Breast epithelium (tissue), 4 donors: ENCODE measurements around the gene DSCAML1. TPM values are rescaled to one million over a fixed set of nuclear protein-coding genes. Genes with fewer than 3 reads are reported as not detected.
A peak's percentile ranks its signal among the peaks of the same experiment; 100 is the strongest.

Experiments
- DNase-seq, 2 donors: peaks; one replicate each; pipeline ENCODE4 v3.0.0-alpha.2; 2019; ENCODE audit warnings: low spot score in 2 of 2
- H3K27ac ChIP-seq, 2 donors: fragments of 200-600 bp; sonication (generic) in 1 of 2; one replicate each; pipeline ENCODE4 v1.5.1; 2016 to 2019; ENCODE audit warnings: mild to moderate bottlenecking in 1 of 2
- H3K27me3 ChIP-seq, 2 donors: fragments of 200-600 bp; sonication (generic) in 1 of 2; one replicate each; pipeline versions ENCODE4 v1.5.1 to v1.6.0; 2017 to 2019; ENCODE audit warnings: control low read depth in 1 of 2, mild to moderate bottlenecking in 1 of 2
- H3K36me3 ChIP-seq: fragments of 200-600 bp; one replicate; pipeline ENCODE4 v1.5.1; 2019
- H3K4me1 ChIP-seq, 2 donors: fragments of 200-600 bp; sonication (generic); one replicate each; pipeline ENCODE4 v1.5.1; 2016 to 2019; ENCODE audit warnings: control low read depth in 1 of 2
- H3K4me3 ChIP-seq, 3 donors: fragments of 200-600 bp; sonication (generic); 1 replicate in 2 of 3; 2 replicates in 1 of 3; pipeline ENCODE4 v1.5.1; 2016 to 2019; ENCODE audit warnings: mild to moderate bottlenecking in 3 of 3, moderate library complexity in 2 of 3
- H3K9me3 ChIP-seq, 2 donors: fragments of 200-600 bp; sonication (generic) in 1 of 2; one replicate each; pipeline ENCODE4 v1.5.1; 2016 to 2019; ENCODE audit warnings: control low read depth in 1 of 2
- POLR2A ChIP-seq: fragments of 450-650 bp; IDR thresholded peaks from one replicate; pipeline ENCODE4 v1.6.1; 2016; ENCODE audit warnings: antibody characterized with exemption, mild to moderate bottlenecking, moderate library complexity
- POLR2AphosphoS5 ChIP-seq, 3 donors: sonication (generic); formaldehyde crosslinking; IDR thresholded peaks; one replicate each; pipeline ENCODE4 v1.6.1; 2017; ENCODE audit warnings: antibody characterized with exemption in 3 of 3
- intact Hi-C: fragments of 100-400 bp; cut with DNase I; formaldehyde crosslinking; loops from one replicate; pipeline ENCODE4 v1.15.1; 2023; ENCODE audit warnings: low total_unique reads
- total RNA-seq, 3 donors: library from RNA; depleted of rRNA; stranded (reverse); fragments of >200 nt; gene quantifications; one replicate each; pipeline ENCODE4 v1.1.0, GENCODE V29; 2016
- TF ChIP-seq, protein P1 (sequence below), 3 donors: fragments of 450-650 bp; IDR thresholded peaks; one replicate each; pipeline ENCODE4 v1.5.1; 2016 to 2017; ENCODE audit warnings: antibody characterized with exemption in 3 of 3, mild to moderate bottlenecking in 3 of 3, moderate library complexity in 3 of 3

DSCAML1 gene
- total RNA-seq, 3 donors from 2014 or later = 0.33 to 1.8 (median 0.64) TPM

DNA sequence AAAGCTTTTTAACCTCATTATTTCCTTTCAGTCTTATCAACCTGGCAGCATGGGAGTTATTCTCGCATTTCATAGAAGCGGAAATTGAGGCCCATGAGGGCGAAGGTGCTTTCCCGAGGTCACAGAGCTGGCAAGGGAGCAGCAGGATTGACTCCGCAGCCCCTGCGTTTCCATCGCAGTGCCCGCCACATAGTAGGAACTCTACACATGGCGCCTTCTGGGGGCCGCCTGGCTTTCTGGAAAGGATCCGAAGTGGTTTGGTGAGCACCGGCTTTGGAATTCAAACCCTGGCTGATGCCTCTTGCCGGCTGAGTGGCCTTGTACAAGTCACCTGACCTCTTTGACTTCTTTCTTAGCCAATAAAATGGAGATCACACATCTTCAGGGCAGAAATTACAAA is 376.0 kb downstream of the DSCAML1 start:
- Histone ChIP-seq H3K36me3 (no peaks in the 10 kb centered on the region), H3K27ac (no peak overlapping the region), H3K4me1 (no peaks in the 10 kb centered on the region), H3K4me3 (no peak overlapping the region), H3K27me3 (no peaks in the 10 kb centered on the region), H3K9me3 (no peaks in the 10 kb centered on the region)
- no peak for DNase-seq
- intact Hi-C loops = loop anchor here (10.0 kb wide), 1 partner anchor 384 kb away; no protein-coding TSS in a partner anchor
- TF ChIP-seq POLR2AphosphoS5 (IDR thresholded peaks at IDR 0.05) = no peak
- no peak for TF ChIP-seq POLR2A
- TF ChIP-seq, protein P1, sequence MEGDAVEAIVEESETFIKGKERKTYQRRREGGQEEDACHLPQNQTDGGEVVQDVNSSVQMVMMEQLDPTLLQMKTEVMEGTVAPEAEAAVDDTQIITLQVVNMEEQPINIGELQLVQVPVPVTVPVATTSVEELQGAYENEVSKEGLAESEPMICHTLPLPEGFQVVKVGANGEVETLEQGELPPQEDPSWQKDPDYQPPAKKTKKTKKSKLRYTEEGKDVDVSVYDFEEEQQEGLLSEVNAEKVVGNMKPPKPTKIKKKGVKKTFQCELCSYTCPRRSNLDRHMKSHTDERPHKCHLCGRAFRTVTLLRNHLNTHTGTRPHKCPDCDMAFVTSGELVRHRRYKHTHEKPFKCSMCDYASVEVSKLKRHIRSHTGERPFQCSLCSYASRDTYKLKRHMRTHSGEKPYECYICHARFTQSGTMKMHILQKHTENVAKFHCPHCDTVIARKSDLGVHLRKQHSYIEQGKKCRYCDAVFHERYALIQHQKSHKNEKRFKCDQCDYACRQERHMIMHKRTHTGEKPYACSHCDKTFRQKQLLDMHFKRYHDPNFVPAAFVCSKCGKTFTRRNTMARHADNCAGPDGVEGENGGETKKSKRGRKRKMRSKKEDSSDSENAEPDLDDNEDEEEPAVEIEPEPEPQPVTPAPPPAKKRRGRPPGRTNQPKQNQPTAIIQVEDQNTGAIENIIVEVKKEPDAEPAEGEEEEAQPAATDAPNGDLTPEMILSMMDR (IDR thresholded peaks at IDR 0.05) = no peak

DNA sequence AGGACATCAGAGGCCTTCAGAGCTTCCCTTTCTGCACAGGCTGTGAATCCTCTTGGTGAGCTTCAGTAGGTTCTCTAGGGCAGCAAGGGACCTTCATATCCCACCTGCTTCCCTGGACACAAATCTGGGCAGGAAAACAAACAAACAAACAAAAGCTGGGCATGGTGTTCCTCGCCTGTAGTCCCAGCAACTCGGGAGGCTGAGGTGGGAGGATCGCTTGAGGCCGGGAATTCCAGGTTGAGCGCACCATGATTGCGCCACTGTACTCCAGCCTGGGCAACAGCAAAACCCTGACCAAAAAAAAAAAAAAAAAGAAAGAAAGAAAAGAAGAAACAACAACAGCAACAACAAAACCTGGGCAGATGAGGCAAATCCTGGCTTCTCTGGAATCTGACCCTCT is 376.4 kb downstream of the DSCAML1 start:
- intact Hi-C loops = loop anchor here (10.0 kb wide), 1 partner anchor 384 kb away; no protein-coding TSS in a partner anchor
- Histone ChIP-seq H3K36me3 (no peaks in the 10 kb centered on the region), H3K4me3 (no peak overlapping the region), H3K9me3 (no peaks in the 10 kb centered on the region), H3K27me3 (no peaks in the 10 kb centered on the region), H3K4me1 (no peaks in the 10 kb centered on the region), H3K27ac (no peak overlapping the region)
- DNase-seq = no peak
- TF ChIP-seq POLR2A = no peak
- no peak for TF ChIP-seq POLR2AphosphoS5 (IDR thresholded peaks at IDR 0.05)
- TF ChIP-seq, protein P1 (IDR thresholded peaks at IDR 0.05) = no peak

DNA sequence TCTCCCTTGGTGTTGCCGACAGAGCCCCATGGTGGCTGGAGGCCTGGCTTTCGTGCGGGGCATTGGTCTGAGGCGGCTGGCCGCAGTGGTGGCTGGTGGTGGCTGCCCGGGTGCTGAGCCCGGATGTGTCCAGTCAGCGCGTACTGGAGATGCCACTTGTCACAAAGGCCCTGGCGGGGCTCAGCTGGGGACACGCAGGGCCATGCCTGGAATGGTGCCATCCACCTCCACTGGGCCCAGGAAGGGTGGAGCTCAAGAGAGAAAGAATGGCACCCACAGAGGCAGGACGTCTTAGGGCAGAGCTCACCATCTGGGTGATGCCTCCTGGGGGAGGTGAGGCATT is 376.9 kb downstream of the DSCAML1 start:
- H3K9me3 ChIP-seq = no peaks in the 10 kb centered on the region
- no peak overlapping the region for H3K4me3 ChIP-seq
- H3K27me3 ChIP-seq = no peaks in the 10 kb centered on the region
- intact Hi-C loops = loop anchor here (10.0 kb wide), 1 partner anchor 385 kb away; no protein-coding TSS in a partner anchor
- TF ChIP-seq POLR2A = no peak
- no peak for TF ChIP-seq POLR2AphosphoS5 (IDR thresholded peaks at IDR 0.05)
- no peak overlapping the region for H3K27ac ChIP-seq
- H3K36me3 ChIP-seq = no peaks in the 10 kb centered on the region
- H3K4me1 ChIP-seq = no peaks in the 10 kb centered on the region
- peak in 1 of 2 donors; percentile 41 for DNase-seq

DNA sequence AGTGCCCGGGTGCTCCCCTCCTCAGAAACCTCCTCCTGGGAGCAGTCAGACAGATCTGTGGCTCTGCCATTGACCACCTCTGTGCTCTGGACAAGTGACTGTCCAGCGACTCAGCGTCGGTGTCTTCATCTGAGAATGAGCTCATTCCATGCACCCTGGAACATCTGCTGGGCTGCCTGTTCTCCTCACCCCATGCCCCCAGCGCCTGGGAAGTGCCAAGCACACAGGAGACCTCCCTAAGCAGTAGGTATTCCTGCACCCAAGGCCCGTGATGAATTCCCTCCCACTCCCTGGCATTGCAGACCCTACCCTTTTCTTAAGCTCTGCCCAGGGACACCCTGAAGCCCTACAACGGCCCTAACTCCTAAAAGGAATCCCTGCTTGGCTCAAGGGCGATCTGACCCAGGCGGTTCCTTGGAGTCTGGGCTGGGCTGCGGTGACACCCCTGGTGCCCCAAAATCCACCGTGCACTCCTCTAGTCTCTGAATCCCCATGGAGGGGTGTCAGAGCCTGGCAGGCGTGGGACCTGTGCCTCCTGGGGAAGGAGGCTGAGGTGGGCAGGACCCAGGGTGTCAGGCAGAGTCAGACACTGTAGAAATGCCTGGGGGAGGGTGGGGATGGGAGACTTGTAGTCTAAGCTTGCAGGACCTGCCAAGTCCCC is 377.4 kb downstream of the DSCAML1 start:
- intact Hi-C loops = loop anchor here (10.0 kb wide), 1 partner anchor 385 kb away; no protein-coding TSS in a partner anchor
- Histone ChIP-seq H3K36me3 (no peaks in the 10 kb centered on the region), H3K27me3 (no peaks in the 10 kb centered on the region), H3K9me3 (no peaks in the 10 kb centered on the region), H3K27ac (no peak overlapping the region), H3K4me3 (no peak overlapping the region), H3K4me1 (no peaks in the 10 kb centered on the region)
- no peak for TF ChIP-seq POLR2A
- no peak for TF ChIP-seq POLR2AphosphoS5 (IDR thresholded peaks at IDR 0.05)
- TF ChIP-seq, protein P1 (IDR thresholded peaks at IDR 0.05) = no peak
- no peak for DNase-seq

DNA sequence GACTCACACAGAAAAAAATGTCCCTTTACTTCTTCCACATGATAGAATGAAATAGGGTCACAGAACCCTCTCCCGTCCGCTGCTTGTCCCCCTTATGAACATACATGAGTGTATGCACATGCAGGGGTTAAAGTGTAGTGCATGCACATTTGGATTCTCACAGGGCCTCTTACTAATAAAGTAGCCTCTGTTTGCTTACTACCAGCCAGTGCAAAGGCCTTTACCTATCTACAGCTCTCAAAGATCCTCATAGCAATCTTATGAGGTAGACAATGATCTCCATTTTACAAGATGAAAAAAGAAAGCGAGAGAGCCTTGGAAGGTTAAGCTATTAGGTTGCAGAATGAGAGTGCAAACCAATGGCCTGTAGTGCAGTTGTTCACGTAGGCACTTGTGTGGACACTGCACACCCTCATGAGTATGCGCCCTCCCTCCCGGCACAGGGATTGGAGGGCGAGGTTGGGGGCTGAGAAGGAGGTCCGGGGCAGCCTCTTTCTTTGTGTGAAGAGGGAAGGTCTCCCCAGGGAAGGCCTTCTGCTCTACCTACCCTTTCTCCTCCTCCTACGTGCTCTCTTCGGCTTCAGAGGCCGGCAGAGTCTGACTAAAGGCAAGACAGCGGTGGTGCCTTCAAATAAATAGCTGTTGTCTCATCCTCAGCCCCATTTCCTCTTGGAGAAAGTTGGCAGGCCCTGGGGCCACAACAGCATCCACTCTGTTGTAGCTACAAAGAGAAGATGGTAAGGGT is 378.1 kb downstream of the DSCAML1 start:
- Histone ChIP-seq H3K36me3 (no peaks in the 10 kb centered on the region), H3K27me3 (no peaks in the 10 kb centered on the region), H3K4me1 (no peaks in the 10 kb centered on the region), H3K27ac (no peak overlapping the region), H3K9me3 (no peaks in the 10 kb centered on the region), H3K4me3 (no peak overlapping the region)
- intact Hi-C loops = no loop called here
- TF ChIP-seq POLR2AphosphoS5 (IDR thresholded peaks at IDR 0.05) = no peak
- TF ChIP-seq POLR2A = no peak
- DNase-seq = no peak

DNA sequence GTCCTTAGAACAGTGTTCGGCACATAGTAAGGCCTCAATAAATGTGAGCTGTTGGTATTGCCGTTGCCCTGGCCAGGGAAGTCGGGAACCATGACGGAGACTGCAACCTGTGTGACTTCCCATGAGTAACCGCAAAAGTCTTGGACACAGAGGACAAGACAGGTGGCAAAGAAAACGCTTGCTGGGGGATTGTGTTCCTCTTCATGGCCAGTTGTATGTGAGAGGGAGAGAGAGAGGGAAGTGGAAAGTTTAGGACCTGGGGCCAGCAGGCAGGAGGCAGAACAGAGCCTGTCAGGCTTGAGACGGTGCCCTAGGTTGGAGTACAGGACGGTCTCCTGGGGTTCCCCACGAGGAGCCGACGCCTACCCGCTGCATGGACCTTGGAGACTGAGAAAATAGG is 379.2 kb downstream of the DSCAML1 start:
- H3K27ac ChIP-seq = no peak overlapping the region
- TF ChIP-seq, protein P1 (IDR thresholded peaks at IDR 0.05) = no peak
- TF ChIP-seq POLR2AphosphoS5 (IDR thresholded peaks at IDR 0.05) = no peak
- TF ChIP-seq POLR2A = no peak
- peak in 1 of 2 donors; percentile 41 for DNase-seq
- H3K27me3 ChIP-seq = no peaks in the 10 kb centered on the region
- H3K9me3 ChIP-seq = no peaks in the 10 kb centered on the region
- no peaks in the 10 kb centered on the region for H3K4me1 ChIP-seq
- intact Hi-C loops = no loop called here
- H3K36me3 ChIP-seq = no peaks in the 10 kb centered on the region
- H3K4me3 ChIP-seq = no peak overlapping the region
